Fibroblast of mammary gland (primary cell): Measurements from ENCODE around the gene SPEM1.

Experiments
- DNase-seq: peaks from one replicate; pipeline ENCODE4 v3.0.0-alpha.2; 2010; ENCODE audit warnings: low read depth
- H3K4me3 ChIP-seq: 2 replicates; pipeline ENCODE4 v1.5.1; 2011; ENCODE audit warnings: low read depth, mild to moderate bottlenecking, low read length, moderate library complexity; ENCODE audit not compliant: control insufficient read depth
- CTCF ChIP-seq: conservative IDR thresholded peaks from 2 replicates; pipeline ENCODE4 v1.5.1; 2011; ENCODE audit warnings: low read depth, low read length, inconsistent platforms; ENCODE audit not compliant: control insufficient read depth, insufficient read depth

SPEM1 gene

GRCh38 chr17:7403043-7403726 is 16.9 kb upstream of the SPEM1 start:
- no peak for TF ChIP-seq CTCF
- DNase-seq = no peak
- H3K4me3 ChIP-seq = peak overlapping the region; percentile 67

- DNase-seq = no peak
- no peak for TF ChIP-seq CTCF
These were observed 16.5 kb upstream of the SPEM1 start for GRCh38 chr17:7403727-7403976.

GRCh38 chr17:7403977-7404736 is 16.0 kb upstream of the SPEM1 start, which contains the start of gene TMEM256:
Gene TMEM256 (minus strand): TSS chr17:7404097. CDS start chr17:7404084, 13 bp downstream.
- peak; percentile 99 for DNase-seq
- H3K4me3 ChIP-seq = peak within 1 kb of the TSS; percentile 69
- no peak for TF ChIP-seq CTCF

More at GRCh38 chr17:7403727-7403976, 16.5 kb upstream of the SPEM1 start:
- H3K4me3 ChIP-seq = peak overlapping the region; percentile 67

- peak overlapping the region; percentile 69 for H3K4me3 ChIP-seq
- TF ChIP-seq CTCF = no peak
- DNase-seq = peak; percentile 21
These were observed 15.3 kb upstream of the SPEM1 start for GRCh38 chr17:7404737-7405349.

GRCh38 chr17:7405350-7406234 is 14.5 kb upstream of the SPEM1 start:
- H3K4me3 ChIP-seq = peak overlapping the region; percentile 69
- DNase-seq = no peak
- no peak for TF ChIP-seq CTCF

GRCh38 chr17:7406235-7406825 is 13.8 kb upstream of the SPEM1 start:
- H3K4me3 ChIP-seq = peak overlapping the region; percentile 69
- DNase-seq = no peak
- no peak for TF ChIP-seq CTCF
